Natural killer cell (primary cell): ENCODE measurements around the gene IL6ST. TPM values are rescaled to one million over a fixed set of nuclear protein-coding genes. Genes with fewer than 3 reads are reported as not detected.

Experiments used
- ATAC-seq, 3 donors: fragments of 150-1000 bp in 2 of 3; fragments of 200-7000 bp in 1 of 3; cut with Tn5 transposase; 1 replicate in 1 of 3; 2 replicates in 2 of 3; pipeline ENCODE4 v1.10.0; 2021; ENCODE audit warnings: mild to moderate bottlenecking in 2 of 3, moderate library complexity in 2 of 3
- DNase-seq, 2 donors: peaks; one replicate each; pipeline versions ENCODE4 v3.0.0 to v3.0.0-alpha.2; 2013 to 2021; ENCODE audit warnings: mixed read lengths in 1 of 2
- H3K27ac ChIP-seq: one replicate; pipeline ENCODE4 v1.5.1; 2013; ENCODE audit warnings: mild to moderate bottlenecking, low read length
- H3K27me3 ChIP-seq: one replicate; pipeline ENCODE4 v1.6.1; 2013; ENCODE audit warnings: low read length; ENCODE audit not compliant: control insufficient read depth, insufficient read depth
- H3K36me3 ChIP-seq: one replicate; pipeline ENCODE4 v1.6.1; 2013; ENCODE audit warnings: low read length; ENCODE audit not compliant: control insufficient read depth, insufficient read depth
- H3K4me1 ChIP-seq: one replicate; pipeline ENCODE4 v1.6.1; 2013; ENCODE audit warnings: low read length; ENCODE audit not compliant: control insufficient read depth, insufficient read depth
- H3K4me3 ChIP-seq: one replicate; pipeline ENCODE4 v1.5.1; 2013; ENCODE audit warnings: low read length
- H3K9me3 ChIP-seq: one replicate; pipeline ENCODE4 v1.6.1; 2013; ENCODE audit warnings: low read length; ENCODE audit not compliant: control insufficient read depth, insufficient read depth
- H3K27ac Mint-ChIP-seq, 2 donors: one replicate each; pipeline ENCODE4 v1.8.0; 2022; ENCODE audit warnings: mild to moderate bottlenecking in 2 of 2, mixed read lengths in 2 of 2, moderate library complexity in 1 of 2
- H3K27me3 Mint-ChIP-seq, 2 donors: one replicate each; pipeline ENCODE4 v1.8.0; 2022; ENCODE audit warnings: low read depth in 2 of 2, mixed read lengths in 2 of 2
- H3K36me3 Mint-ChIP-seq: one replicate; pipeline ENCODE4 v1.8.0; 2022; ENCODE audit warnings: mixed read lengths
- H3K4me1 Mint-ChIP-seq, 2 donors: one replicate each; pipeline ENCODE4 v1.8.0; 2022; ENCODE audit warnings: mixed read lengths in 2 of 2
- H3K4me3 Mint-ChIP-seq: one replicate; pipeline ENCODE4 v1.8.0; 2022; ENCODE audit warnings: mild to moderate bottlenecking, moderate library complexity, mixed read lengths
- H3K9me3 Mint-ChIP-seq, 2 donors: one replicate each; pipeline ENCODE4 v1.8.0; 2022; ENCODE audit warnings: mixed read lengths in 2 of 2
- CTCF ChIP-seq: fragments of 200-600 bp; IDR thresholded peaks from one replicate; pipeline ENCODE4 v1.8.0; 2022; ENCODE audit warnings: antibody characterized with exemption
- WGBS: methylation state at CpG from one replicate; pipeline ENCODE4 v1.1.7; 2013; ENCODE audit warnings: missing lambda C conversion rate; ENCODE audit not compliant: insufficient coverage; 5-methylcytosine and 5-hydroxymethylcytosine counted together
- intact Hi-C: fragments of 100-400 bp; cut with micrococcal nuclease; formaldehyde crosslinking; loops from one replicate; pipeline ENCODE4 v1.14.2; 2022
- total RNA-seq, 4 donors: library from RNA; stranded (reverse); fragments of 120-200 nt in 1 of 4; gene quantifications; one replicate each; pipeline versions ENCODE4 v1.2.3 to v1.2.4, GENCODE V29; 2013 to 2022

Gene IL6ST
- total RNA-seq, 3 donors from 2014 or later (not counting 1 experiment from before 2014, with no cell fraction given), result 48.5 to 73.0 (median 53.8) TPM

GRCh38 chr5:55918087-55919035, 76.4 kb downstream of the IL6ST start:
- ATAC-seq (no peak), DNase-seq (no peak)
- intact Hi-C loops, result no loop called here
- Mint-ChIP-seq H3K9me3 (no peaks in the 10 kb centered on the region), H3K27ac (no peak overlapping the region), H3K27me3 (peaks cover 3 to 8% of the 10 kb centered on the region in 2 donors), H3K4me3 (no peak overlapping the region), H3K36me3 (no peaks in the 10 kb centered on the region), H3K4me1 (peaks cover 3 to 4% of the 10 kb centered on the region in 2 donors)
- Histone ChIP-seq H3K4me3 (no peak overlapping the region), H3K27ac (no peak overlapping the region), H3K4me1 (peaks cover 14% of the 10 kb centered on the region), H3K27me3 (no peaks in the 10 kb centered on the region), H3K36me3 (no peaks in the 10 kb centered on the region), H3K9me3 (no peaks in the 10 kb centered on the region)
- TF ChIP-seq CTCF, result no peak
- 91% methylated on average over 17 of the region's 17 CpGs for WGBS

- Mint-ChIP-seq H3K27me3 (peaks cover 3 to 8% of the 10 kb centered on the region in 2 donors), H3K36me3 (no peaks in the 10 kb centered on the region), H3K4me3 (no peak overlapping the region), H3K9me3 (no peaks in the 10 kb centered on the region), H3K27ac (no peak overlapping the region), H3K4me1 (no peaks in the 10 kb centered on the region)
- no peak for DNase-seq
- Histone ChIP-seq H3K4me3 (no peak overlapping the region), H3K36me3 (no peaks in the 10 kb centered on the region), H3K27ac (no peak overlapping the region), H3K27me3 (no peaks in the 10 kb centered on the region), H3K4me1 (peaks cover 9% of the 10 kb centered on the region), H3K9me3 (no peaks in the 10 kb centered on the region)
- ATAC-seq, result no peak
- WGBS, result 92% methylated on average over 5 of the region's 5 CpGs
- no peak for TF ChIP-seq CTCF
- intact Hi-C loops, result no loop called here
Observed at GRCh38 chr5:55917402-55918086, 77.2 kb downstream of the IL6ST start.

- H3K27me3 Mint-ChIP-seq, result peaks cover 3 to 8% of the 10 kb centered on the region in 2 donors
- no peaks in the 10 kb centered on the region for H3K9me3 ChIP-seq
- WGBS, result 81% methylated on average over 10 of the region's 10 CpGs
- DNase-seq, result no peak
- TF ChIP-seq CTCF, result no peak
- intact Hi-C loops, result no loop called here
- no peaks in the 10 kb centered on the region for H3K4me1 Mint-ChIP-seq
- no peak overlapping the region for H3K27ac ChIP-seq
- no peaks in the 10 kb centered on the region for H3K36me3 ChIP-seq
- H3K9me3 Mint-ChIP-seq, result no peaks in the 10 kb centered on the region
- no peak overlapping the region for H3K27ac Mint-ChIP-seq
- H3K27me3 ChIP-seq, result no peaks in the 10 kb centered on the region
- peaks cover 9% of the 10 kb centered on the region for H3K4me1 ChIP-seq
- no peak for ATAC-seq
- no peak overlapping the region for H3K4me3 Mint-ChIP-seq
- no peaks in the 10 kb centered on the region for H3K36me3 Mint-ChIP-seq
- no peak overlapping the region for H3K4me3 ChIP-seq
Observed at GRCh38 chr5:55916986-55917385, 77.8 kb downstream of the IL6ST start.
